ENCODE data around the gene AGO1. TPM values are rescaled to one million over a fixed set of nuclear protein-coding genes. Genes with fewer than 3 reads are reported as not detected.

AGO1 gene
- total and polyA plus RNA-seq, 2 of the 8 experiments (the other 6 are each of a cell fraction or from before 2014, with no cell fraction given) = 15.1 to 73.7 TPM

- no peaks in the 10 kb centered on the region for H3K27me3 ChIP-seq (replicated peaks in 1 of 4; ENCODE audit: control insufficient read depth in 3 of 4, extremely low read depth in 1 of 4, insufficient read depth in 3 of 4, low read length in 3 of 4)
- H3K9me3 ChIP-seq (ENCODE audit: insufficient read depth in 2 of 2, low read depth in 1 of 2, low read length in 1 of 2) = no peaks in the 10 kb centered on the region
- no peak overlapping the region for H3K4me2 ChIP-seq (ENCODE audit: insufficient read depth in 1 of 2, low read depth in 2 of 2, low read length in 2 of 2)
- H3K36me3 ChIP-seq (ENCODE audit: control insufficient read depth in 2 of 4, insufficient read depth in 4 of 4, low read length in 3 of 4) = peaks cover 0 to 12% (median 0%) of the 10 kb centered on the region in 4 experiments; a peak in 3 of 8 replicates
- 89% methylated on average over 1 of the region's 1 CpG; no CpG with 5 or more reads in 1 of the 2 experiments for WGBS, 2 experiments (ENCODE audit: extremely low coverage in 1 of 2, insufficient coverage in 1 of 2, insufficient read length in 1 of 2, insufficient replicate concordance in 2 of 2, low coverage in 1 of 2, low lambda C conversion rate in 2 of 2, missing lambda C conversion rate in 1 of 2)
- POLR2A ChIA-PET (ENCODE audit: partially characterized antibody) = no interaction called here
- no peak overlapping the region for H3K56ac ChIP-seq (replicated peaks; ENCODE audit: insufficient read length, low read depth, low read length)
- H2BK5ac ChIP-seq (ENCODE audit: low read depth, low read length) = no peak overlapping the region
- H3K23ac ChIP-seq (ENCODE audit: insufficient read length) = no peak overlapping the region
- H3K14ac ChIP-seq (ENCODE audit: insufficient read length) = no peak overlapping the region
- H2AFZ ChIP-seq (ENCODE audit: low read length) = no peak overlapping the region
- H2BK15ac ChIP-seq (ENCODE audit: low read length) = no peak overlapping the region
- no peak overlapping the region for H4K5ac ChIP-seq (ENCODE audit: insufficient read length, low read depth, low read length)
- no peak overlapping the region for H4K91ac ChIP-seq (replicated peaks; ENCODE audit: insufficient read length, low read length)
- H2AK5ac ChIP-seq (ENCODE audit: low read depth, low read length) = no peak overlapping the region
- no peaks in the 10 kb centered on the region for H4K20me1 ChIP-seq (replicated peaks in 1 of 2; ENCODE audit: control insufficient read depth in 1 of 2, insufficient read depth in 2 of 2, low read length in 2 of 2)
- H3K4me3 ChIP-seq (ENCODE audit: extremely low read depth in 1 of 4, insufficient read depth in 2 of 4, low read depth in 3 of 4, low read length in 4 of 4) = no peak overlapping the region
- 0 out of 4 replicates have a peak, but pooled peaks cover 0 to 2% of the 10 kb centered on the region in 2 experiments for H3K79me2 ChIP-seq (ENCODE audit: control insufficient read depth in 1 of 2, insufficient read depth in 2 of 2, low read length in 2 of 2)
- H3K4me1 ChIP-seq (replicated peaks in 1 of 4; ENCODE audit: control insufficient read depth in 3 of 4, insufficient read depth in 4 of 4, low read length in 3 of 4) = no peaks in the 10 kb centered on the region
- no peak overlapping the region for H3K27ac ChIP-seq (ENCODE audit: low read depth, low read length)
- H4K8ac ChIP-seq (ENCODE audit: extremely low read depth, insufficient read depth, low read length) = no peak overlapping the region
- no peak overlapping the region for H3K9ac ChIP-seq (replicated peaks in 1 of 4; ENCODE audit: extremely low read depth in 1 of 4, low read depth in 3 of 4, low read length in 3 of 4)
- H3K79me1 ChIP-seq (ENCODE audit: low read depth, low read length) = no peaks in the 10 kb centered on the region
- no peak overlapping the region for H2BK20ac ChIP-seq (ENCODE audit: low read length)
- no peak overlapping the region for H3K4ac ChIP-seq (replicated peaks; ENCODE audit: insufficient read length, low read depth, low read length)
- no peaks in the 10 kb centered on the region for H3K23me2 ChIP-seq (ENCODE audit: low read depth, low read length)
- DNase-seq (ENCODE audit: low read depth in 1 of 2, low spot score in 2 of 2) = no peak
- H2BK120ac ChIP-seq (replicated peaks; ENCODE audit: low read depth, low read length) = no peak overlapping the region
- H3K18ac ChIP-seq (ENCODE audit: extremely low read depth, low read length) = no peak overlapping the region
- H2BK12ac ChIP-seq (ENCODE audit: low read depth, low read length) = no peak overlapping the region
- CTCF ChIA-PET (ENCODE audit: partially characterized antibody) = no interaction called here
- FAIRE-seq = no peak
- TF ChIP-seq PHF8 (conservative IDR thresholded peaks at IDR 0.05; ENCODE audit: low read depth, low read length) (no peak), CHD2 (IDR thresholded peaks at IDR 0.05; ENCODE audit: low read length) (no peak), TBP (IDR thresholded peaks at IDR 0.05; ENCODE audit: low read depth, low read length) (no peak), CBX5 (IDR thresholded peaks at IDR 0.05; ENCODE audit: low read depth, low read length) (no peak), GTF2F1 (IDR thresholded peaks at IDR 0.05; ENCODE audit: borderline replicate concordance, low read depth, low read length) (no peak), CREB1 (IDR thresholded peaks at IDR 0.05) (no peak), BRCA1 (IDR thresholded peaks at IDR 0.05; ENCODE audit: low read depth, low read length) (no peak), BCL11A (IDR thresholded peaks at IDR 0.05; ENCODE audit: low read depth in 2 of 2, low read length in 2 of 2) (no peak), EP300 (IDR thresholded peaks at IDR 0.05; ENCODE audit: borderline replicate concordance in 1 of 2, low read depth in 2 of 2, low read length in 2 of 2) (no peak), USF2 (IDR thresholded peaks at IDR 0.05; ENCODE audit: low read length) (no peak), ATF3 (IDR thresholded peaks at IDR 0.05; ENCODE audit: insufficient read depth, low read depth, low read length) (no peak), MAFK (IDR thresholded peaks at IDR 0.05; ENCODE audit: low read depth, low read length) (no peak), RFX5 (IDR thresholded peaks at IDR 0.05; ENCODE audit: borderline replicate concordance, low read depth, low read length) (no peak), NRF1 (IDR thresholded peaks at IDR 0.05; ENCODE audit: low read depth, low read length) (no peak)
Observed at GRCh38 chr1:35968396-35968795, 85.4 kb downstream of the AGO1 start.
